Gastroesophageal sphincter (tissue), 3 donors: ENCODE results near the gene CAPZB.

Experiments used
- POLR2AphosphoS5 ChIP-seq: sonication (generic); formaldehyde crosslinking; IDR thresholded peaks from one replicate; pipeline ENCODE4 v1.6.1; 2017; ENCODE audit warnings: antibody characterized with exemption
- TF ChIP-seq, protein P1 (sequence below), 4 experiments: fragments of 200-600 bp in 2 of 4; fragments of 450-650 bp in 2 of 4; sonication (generic) in 1 of 4; IDR thresholded peaks; one replicate each; pipeline ENCODE4 v1.5.1; 2017 to 2019; ENCODE audit warnings: antibody characterized with exemption in 4 of 4, mild to moderate bottlenecking in 2 of 4, moderate library complexity in 2 of 4

DNA sequence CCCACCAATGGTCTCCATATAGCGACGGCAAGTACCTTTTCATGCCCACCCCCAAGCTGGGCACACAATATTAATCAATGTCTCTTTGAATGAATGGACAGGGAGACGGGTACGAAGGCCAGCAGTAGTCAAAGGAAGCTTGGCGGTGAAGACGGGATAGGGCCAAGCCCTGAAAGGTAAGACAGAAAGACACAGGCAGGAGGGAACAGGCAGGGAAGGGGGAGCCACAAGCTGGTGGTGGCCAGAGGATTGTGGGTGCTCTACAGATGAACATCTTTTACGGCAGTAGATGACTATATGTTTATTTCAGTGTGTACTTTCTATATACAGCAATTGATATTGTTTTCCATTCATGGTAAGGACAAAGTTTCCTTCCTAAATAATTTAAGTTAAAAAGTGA lies 16.3 kb downstream of the CAPZB start:
- TF ChIP-seq POLR2AphosphoS5 = no peak
- TF ChIP-seq, protein P1, sequence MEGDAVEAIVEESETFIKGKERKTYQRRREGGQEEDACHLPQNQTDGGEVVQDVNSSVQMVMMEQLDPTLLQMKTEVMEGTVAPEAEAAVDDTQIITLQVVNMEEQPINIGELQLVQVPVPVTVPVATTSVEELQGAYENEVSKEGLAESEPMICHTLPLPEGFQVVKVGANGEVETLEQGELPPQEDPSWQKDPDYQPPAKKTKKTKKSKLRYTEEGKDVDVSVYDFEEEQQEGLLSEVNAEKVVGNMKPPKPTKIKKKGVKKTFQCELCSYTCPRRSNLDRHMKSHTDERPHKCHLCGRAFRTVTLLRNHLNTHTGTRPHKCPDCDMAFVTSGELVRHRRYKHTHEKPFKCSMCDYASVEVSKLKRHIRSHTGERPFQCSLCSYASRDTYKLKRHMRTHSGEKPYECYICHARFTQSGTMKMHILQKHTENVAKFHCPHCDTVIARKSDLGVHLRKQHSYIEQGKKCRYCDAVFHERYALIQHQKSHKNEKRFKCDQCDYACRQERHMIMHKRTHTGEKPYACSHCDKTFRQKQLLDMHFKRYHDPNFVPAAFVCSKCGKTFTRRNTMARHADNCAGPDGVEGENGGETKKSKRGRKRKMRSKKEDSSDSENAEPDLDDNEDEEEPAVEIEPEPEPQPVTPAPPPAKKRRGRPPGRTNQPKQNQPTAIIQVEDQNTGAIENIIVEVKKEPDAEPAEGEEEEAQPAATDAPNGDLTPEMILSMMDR (IDR thresholded peaks at IDR 0.05) = no peak
